Urothelium cell line (cell line): Measurements from ENCODE around the gene STXBP5L.
"Not testable (repeated sequence)": the region's sequence is repeated elsewhere in the genome, so short reads cannot be mapped to it uniquely, and the experiment has no call there.

Experiments used
- DNase-seq: peaks from one replicate; pipeline ENCODE4 v3.0.0; 2011; ENCODE audit warnings: low spot score, mixed read lengths
- FAIRE-seq: peaks from 2 replicates; lab custom pipeline; 2011; peaks lifted over from hg19 to GRCh38; lab: Jason Lieb, UNC

The STXBP5L gene

DNA sequence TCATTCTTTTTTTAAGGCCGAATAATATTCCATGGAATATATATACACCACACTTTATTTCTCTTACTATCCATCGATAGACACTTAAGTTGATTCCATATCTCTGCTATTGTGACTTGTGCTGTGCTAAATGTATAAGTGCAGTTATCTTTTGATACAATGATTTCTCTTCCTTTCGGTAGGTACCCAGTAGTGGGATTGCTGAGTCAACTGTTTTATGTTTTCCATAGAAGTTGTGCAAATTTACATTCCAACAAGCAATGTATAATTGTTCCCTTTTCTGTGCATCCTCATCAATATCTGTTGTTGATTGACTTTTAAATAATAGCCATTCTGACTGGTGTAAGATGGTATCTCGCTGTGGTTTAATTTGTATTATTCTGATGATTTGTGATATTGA is 81.0 kb downstream of the STXBP5L start:
- no peak for FAIRE-seq

GRCh38 chr3:121018917-121019321 is 110.9 kb downstream of the STXBP5L start:
- DNase-seq (no peak), FAIRE-seq (no peak)

More for the DNA sequence above, 81.0 kb downstream of the STXBP5L start:
- DNase-seq = no peak

DNA sequence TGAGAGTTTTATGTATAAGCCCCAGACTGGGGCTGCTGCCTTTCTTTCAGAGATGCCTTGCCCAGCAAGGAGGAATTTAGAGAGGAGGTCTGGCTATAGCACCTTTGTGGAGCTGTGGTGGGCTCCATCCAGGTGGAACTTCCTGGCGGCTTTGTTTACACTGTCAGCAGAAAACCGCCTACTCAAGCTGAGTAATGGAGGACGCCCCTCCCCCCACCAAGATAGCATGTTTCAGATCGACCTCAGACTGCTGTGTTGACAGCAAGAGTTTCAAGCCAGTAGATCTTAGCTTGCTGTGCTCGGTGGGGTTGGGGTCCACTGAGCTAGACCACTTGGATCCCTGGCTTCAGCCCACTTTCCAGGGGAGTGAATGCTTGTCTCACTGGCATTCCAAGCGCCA is 155.6 kb downstream of the STXBP5L start:
- no peak for DNase-seq
- no peak for FAIRE-seq

GRCh38 chr3:121064121-121064520 is 156.1 kb downstream of the STXBP5L start:
- DNase-seq (no peak), FAIRE-seq (no peak)

GRCh38 chr3:121072133-121072532 is 164.1 kb downstream of the STXBP5L start:
- no peak for DNase-seq
- FAIRE-seq = no peak

DNA sequence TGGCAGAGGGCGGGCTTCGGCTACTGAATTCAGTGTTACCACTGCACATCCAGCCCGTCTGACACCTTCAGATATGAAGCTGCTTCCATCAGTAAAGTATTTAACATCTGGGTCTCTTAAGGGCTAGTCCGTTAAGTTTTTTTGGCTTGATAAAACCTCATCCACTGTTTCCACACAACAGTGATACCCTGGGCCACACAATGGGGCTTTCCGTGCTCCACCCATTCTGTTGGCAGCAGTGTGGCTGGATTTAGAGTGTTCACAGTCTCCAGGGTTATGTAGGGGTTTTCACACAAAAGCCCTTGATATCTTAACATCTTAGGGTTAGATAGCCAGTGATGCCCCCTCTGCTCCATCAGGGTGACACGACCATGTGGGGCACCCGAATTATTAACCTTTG is 165.0 kb downstream of the STXBP5L start:
- no peak for FAIRE-seq
- DNase-seq = no peak

- DNase-seq = no peak
- no peak for FAIRE-seq
Observed at GRCh38 chr3:121075191-121075590, 167.2 kb downstream of the STXBP5L start.

GRCh38 chr3:121078378-121079101 is 170.5 kb downstream of the STXBP5L start:
- not testable (repeated sequence) for DNase-seq, FAIRE-seq

GRCh38 chr3:121096953-121097352 is 188.9 kb downstream of the STXBP5L start:
- FAIRE-seq (no peak), DNase-seq (no peak)

DNA sequence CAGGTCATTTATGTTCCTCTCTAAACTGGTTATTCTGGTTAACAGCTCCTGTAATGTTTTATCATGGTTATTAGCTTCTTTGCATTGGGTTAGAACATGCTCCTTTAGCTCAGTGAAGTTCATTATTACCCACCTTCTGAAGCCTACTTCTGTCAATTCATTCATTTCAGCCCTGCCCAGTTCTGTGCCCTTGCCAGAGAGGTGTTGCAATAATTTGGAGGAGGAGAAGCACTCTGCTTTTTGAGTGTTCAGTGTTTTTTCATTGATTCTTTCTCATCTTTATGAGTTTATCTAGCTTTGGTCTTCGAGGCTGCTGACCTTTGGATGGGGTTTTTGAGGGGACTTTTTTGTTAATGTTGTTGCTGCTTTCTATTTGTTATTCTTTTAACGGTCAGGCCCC is 203.1 kb downstream of the STXBP5L start:
- not testable (repeated sequence) for FAIRE-seq, DNase-seq

GRCh38 chr3:121111914-121112612 is 204.1 kb downstream of the STXBP5L start:
- DNase-seq (no peak), FAIRE-seq (no peak)

DNA sequence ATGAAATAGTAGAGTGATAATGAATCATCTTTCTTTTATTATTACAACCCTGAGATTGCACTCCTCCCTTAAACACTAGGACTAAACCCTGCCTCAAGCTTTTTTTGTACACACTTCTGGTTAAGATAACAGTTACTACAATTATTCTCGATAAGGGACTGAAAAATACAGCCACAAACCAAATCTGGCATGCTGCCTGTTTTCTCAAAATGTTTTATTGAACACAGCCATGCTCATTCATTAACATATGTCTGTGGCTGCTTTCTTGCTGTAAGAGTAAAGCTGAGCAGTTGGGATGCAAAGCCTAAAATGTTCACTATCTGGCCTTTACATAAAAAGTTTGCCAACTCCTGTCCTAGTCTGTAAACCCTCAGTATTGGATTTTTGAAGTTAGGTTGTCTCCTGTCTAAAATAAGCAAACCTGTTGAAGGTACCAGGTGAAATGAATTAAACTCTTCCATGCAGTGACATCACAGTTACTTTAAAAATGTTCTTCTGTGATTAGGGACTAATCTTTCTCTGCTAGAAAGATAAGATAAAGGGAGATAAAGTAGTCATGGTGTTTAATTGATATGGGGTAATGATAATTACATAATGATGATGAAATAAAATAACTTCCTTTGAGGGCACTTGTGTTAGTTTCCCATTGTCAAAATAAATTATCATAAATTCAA is 218.2 kb downstream of the STXBP5L start:
- FAIRE-seq (no peak), DNase-seq (no peak)

DNA sequence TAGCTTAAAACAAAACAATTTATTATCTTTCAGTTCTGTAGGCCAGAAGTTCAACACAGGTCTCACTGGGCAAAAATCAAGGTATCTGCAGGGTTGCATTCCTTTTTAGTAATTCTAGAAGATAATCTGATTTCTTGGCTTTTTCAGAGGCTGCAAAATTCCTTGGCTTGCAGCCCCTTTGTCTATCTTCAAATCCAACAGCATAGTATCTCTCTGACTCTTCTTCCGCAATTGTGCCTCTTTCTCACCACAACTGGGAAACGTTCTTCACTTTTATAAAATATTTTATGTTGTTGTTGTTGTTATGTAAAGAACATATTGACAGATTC is 218.7 kb downstream of the STXBP5L start:
- FAIRE-seq = no peak
- no peak for DNase-seq

GRCh38 chr3:121152573-121152972 is 244.6 kb downstream of the STXBP5L start:
- FAIRE-seq (no peak), DNase-seq (no peak)

DNA sequence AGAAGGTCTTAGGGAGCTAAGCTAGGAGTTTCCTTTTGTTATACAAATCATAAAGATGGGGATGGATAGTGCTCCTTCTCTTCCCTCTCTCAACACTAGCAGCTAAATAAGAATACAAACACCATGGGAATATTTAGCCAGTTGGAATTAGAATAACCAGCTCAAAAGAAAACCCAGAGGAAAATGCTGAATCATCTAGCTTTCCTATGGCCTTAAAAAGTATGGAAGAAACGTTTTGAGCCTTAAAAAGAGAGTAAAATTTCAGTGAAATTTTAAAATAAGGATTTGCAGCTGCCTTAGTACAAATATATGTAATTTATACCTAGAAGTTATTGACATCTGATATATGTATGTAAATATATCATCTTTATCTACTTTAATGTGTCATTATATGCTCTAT is 245.8 kb downstream of the STXBP5L start:
- no peak for FAIRE-seq
- DNase-seq = no peak

- no peak for DNase-seq
- no peak for FAIRE-seq
Observed at GRCh38 chr3:121155028-121155427, 247.0 kb downstream of the STXBP5L start.

DNA sequence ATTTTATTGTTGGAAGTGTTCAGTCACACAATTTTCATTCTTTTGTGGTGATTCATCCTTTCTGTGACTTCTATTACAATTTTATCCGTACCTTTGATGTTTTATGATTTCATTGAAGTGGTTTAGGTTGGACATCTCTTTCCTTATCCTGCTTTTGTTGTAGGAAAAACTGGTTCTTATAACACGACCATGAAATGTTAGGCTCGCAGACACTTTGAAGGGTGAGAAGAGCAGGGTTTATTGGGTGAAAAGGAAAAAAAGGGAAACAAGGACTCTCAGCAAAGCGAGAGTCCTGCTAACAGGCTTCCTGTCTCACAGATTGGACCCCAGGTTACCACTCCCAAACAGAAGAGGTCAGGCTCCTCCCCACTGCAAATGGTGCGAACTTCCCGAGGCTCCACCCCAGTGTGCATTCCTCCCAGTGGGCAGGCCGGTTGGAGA is 257.4 kb downstream of the STXBP5L start:
- DNase-seq (peak; percentile 60), FAIRE-seq (peak; percentile 30)

GRCh38 chr3:121167374-121168139 is 259.6 kb downstream of the STXBP5L start:
- DNase-seq (no peak), FAIRE-seq (no peak)

- FAIRE-seq (no peak), DNase-seq (no peak)
Observed at GRCh38 chr3:121175083-121175482, 267.1 kb downstream of the STXBP5L start.

GRCh38 chr3:121190626-121191025 is 282.6 kb downstream of the STXBP5L start:
- DNase-seq, FAIRE-seq: not testable (repeated sequence)

- no peak for DNase-seq
- FAIRE-seq = no peak
Observed at GRCh38 chr3:121202573-121202972, 294.6 kb downstream of the STXBP5L start.
